SK-N-SH (cell line): ENCODE data around the gene TMEM232. TPM values are rescaled to one million over a fixed set of nuclear protein-coding genes. Genes with fewer than 3 reads are reported as not detected.
A peak's percentile ranks its signal among the peaks of the same experiment; 100 is the strongest.

Source experiments
- CTCF ChIA-PET: fragments of 300-600, 350-600 bp; formaldehyde crosslinking; extraction: SDS; loops from one replicate; lab custom pipeline; 2021; lab: Yijun Ruan, JAX
- POLR2A ChIA-PET: fragments of 350-600 bp; sonication (Branson Sonifier 250); formaldehyde crosslinking; extraction: SDS; loops from one replicate; lab custom pipeline; 2020; ENCODE audit warnings: antibody characterized with exemption, inconsistent platforms; lab: Yijun Ruan, JAX
- DNase-seq: peaks from one replicate; pipeline ENCODE4 v3.0.0; 2012
- H2AFZ ChIP-seq: fragments of 200-600 bp; sonication (generic); 2 replicates; pipeline ENCODE4 v1.8.1; 2016; ENCODE audit warnings: antibody characterized with exemption, mild to moderate bottlenecking, low read depth
- H3F3A ChIP-seq: fragments of 200-600 bp; sonication (generic); replicated peaks from 2 replicates; pipeline ENCODE3; 2016; ENCODE audit warnings: antibody characterized with exemption, mild to moderate bottlenecking; ENCODE audit not compliant: insufficient read depth
- H3K27ac ChIP-seq, 2 experiments: fragments of 200-500 bp in 1 of 2; fragments of 200-600 bp in 1 of 2; sonication (Bioruptor generic) in 1 of 2; sonication (generic), shearing (Covaris generic) in 1 of 2; 2 replicates each; pipeline versions ENCODE4 v1.5.1 to v1.6.1; 2014 to 2016; ENCODE audit warnings: low read depth in 2 of 2, inconsistent platforms in 1 of 2, low read length in 1 of 2, mild to moderate bottlenecking in 1 of 2, mixed read lengths in 1 of 2
- H3K27me3 ChIP-seq: fragments of 200-600 bp; sonication (generic), shearing (Covaris generic); 2 replicates; pipeline ENCODE4 v1.6.1; 2016; ENCODE audit warnings: mixed run types; ENCODE audit not compliant: insufficient read depth
- H3K36me3 ChIP-seq, 2 experiments: fragments of 200-500 bp in 1 of 2; fragments of 200-600 bp in 1 of 2; sonication (Bioruptor generic) in 1 of 2; sonication (generic) in 1 of 2; replicated peaks in 1 of 2; 2 replicates each; pipeline versions ENCODE3 to v1.5.1; 2014 to 2016; ENCODE audit warnings: low read length in 1 of 2, mild to moderate bottlenecking in 1 of 2; ENCODE audit not compliant: insufficient read depth in 2 of 2, control insufficient read depth in 1 of 2
- H3K4me1 ChIP-seq, 2 experiments: fragments of 200-500 bp in 1 of 2; fragments of 200-600 bp in 1 of 2; sonication (Bioruptor generic) in 1 of 2; sonication (generic), shearing (Covaris generic) in 1 of 2; 2 replicates each; pipeline versions ENCODE4 v1.5.1 to v1.6.1; 2014 to 2016; ENCODE audit warnings: low read depth in 1 of 2, low read length in 1 of 2, mixed run types in 1 of 2; ENCODE audit not compliant: insufficient read depth in 2 of 2, control insufficient read depth in 1 of 2
- H3K4me2 ChIP-seq: fragments of 200-600 bp; sonication (generic), shearing (Covaris generic); 2 replicates; pipeline ENCODE4 v1.6.1; 2017; ENCODE audit warnings: mixed run types
- H3K4me3 ChIP-seq, 2 experiments: fragments of 200-500 bp in 1 of 2; fragments of 200-600 bp in 1 of 2; sonication (Bioruptor generic) in 1 of 2; sonication (generic), shearing (Covaris generic) in 1 of 2; 2 replicates each; pipeline versions ENCODE4 v1.5.1 to v1.8.1; 2014 to 2016; ENCODE audit warnings: low read depth in 2 of 2, inconsistent platforms in 1 of 2, low read length in 1 of 2, mild to moderate bottlenecking in 1 of 2, mixed read lengths in 1 of 2, moderate library complexity in 1 of 2
- H3K79me2 ChIP-seq: fragments of 200-600 bp; sonication (generic); 2 replicates; pipeline ENCODE4 v1.8.1; 2017; ENCODE audit warnings: mild to moderate bottlenecking; ENCODE audit not compliant: insufficient read depth
- H3K9ac ChIP-seq: fragments of 200-600 bp; sonication (generic); 2 replicates; pipeline ENCODE4 v1.6.1; 2017; ENCODE audit warnings: mixed run types
- H3K9me2 ChIP-seq: fragments of 200-600 bp; sonication (generic); 2 replicates; pipeline ENCODE4 v1.6.1; 2017; ENCODE audit warnings: mixed run types
- H3K9me3 ChIP-seq: fragments of 200-600 bp; sonication (generic); 2 replicates; pipeline ENCODE4 v1.6.1; 2017; ENCODE audit warnings: mixed run types, mild to moderate bottlenecking, moderate library complexity
- H4K20me1 ChIP-seq: fragments of 200-600 bp; sonication (generic); 2 replicates; pipeline ENCODE4 v1.6.1; 2017; ENCODE audit warnings: mild to moderate bottlenecking, mixed run types; ENCODE audit not compliant: insufficient read depth
- EZH2phosphoT487 ChIP-seq: fragments of 200-600 bp; sonication (generic); IDR thresholded peaks from 2 replicates; pipeline ENCODE4 v1.6.1; 2017; ENCODE audit warnings: low read depth, mixed run types, mild to moderate bottlenecking, antibody characterized with exemption, moderate library complexity, borderline replicate concordance
- FOXJ3 ChIP-seq: sonication (generic); formaldehyde crosslinking; IDR thresholded peaks from 2 replicates; pipeline ENCODE4 v1.5.1; 2020; ENCODE audit warnings: mild to moderate bottlenecking, missing genetic modification reagents
- GABPA ChIP-seq: IDR thresholded peaks from 2 replicates; pipeline ENCODE4 v1.4.0; 2012; ENCODE audit warnings: low read depth, mild to moderate bottlenecking
- GATA2 ChIP-seq: sonication (generic); formaldehyde crosslinking; IDR thresholded peaks from 2 replicates; pipeline ENCODE4 v1.5.0; 2020; ENCODE audit warnings: mild to moderate bottlenecking, missing genetic modification reagents
- MEF2A ChIP-seq: IDR thresholded peaks from 2 replicates; pipeline ENCODE4 v1.4.0; 2012; ENCODE audit warnings: low read depth, borderline replicate concordance
- NFIC ChIP-seq: IDR thresholded peaks from 2 replicates; pipeline ENCODE4 v1.4.0; 2012; ENCODE audit warnings: borderline replicate concordance
- POLR2AphosphoS5 ChIP-seq: IDR thresholded peaks from 2 replicates; pipeline ENCODE4 v1.6.1; 2012; ENCODE audit warnings: low read depth, low read length
- RCOR1 ChIP-seq: fragments of 150-350 bp; IDR thresholded peaks from 2 replicates; pipeline ENCODE4 v1.6.1; 2017; ENCODE audit warnings: antibody characterized with exemption, low read length
- RFX5 ChIP-seq: IDR thresholded peaks from 2 replicates; pipeline ENCODE4 v1.6.1; 2012; ENCODE audit warnings: mild to moderate bottlenecking, improper control_type of control experiment, low read length
- SMC3 ChIP-seq: IDR thresholded peaks from 2 replicates; pipeline ENCODE4 v1.6.1; 2012; ENCODE audit warnings: low read depth, low read length, improper control_type of control experiment
- TAF1 ChIP-seq: IDR thresholded peaks from 2 replicates; pipeline ENCODE4 v1.6.1; 2012; ENCODE audit warnings: low read depth, mild to moderate bottlenecking, low read length, moderate library complexity, borderline replicate concordance
- TEAD4 ChIP-seq: IDR thresholded peaks from 2 replicates; pipeline ENCODE4 v1.4.0; 2012; ENCODE audit warnings: mild to moderate bottlenecking, borderline replicate concordance; ENCODE audit not compliant: insufficient read depth
- YY1 ChIP-seq: IDR thresholded peaks from 2 replicates; pipeline ENCODE4 v1.4.0; 2012; ENCODE audit warnings: low read depth, mild to moderate bottlenecking
- WGBS: methylation state at CpG from one replicate; pipeline ENCODE4 v1.1.6; 2017; ENCODE audit warnings: low lambda C conversion rate; 5-methylcytosine and 5-hydroxymethylcytosine counted together
- polyA plus RNA-seq, 3 experiments: library from polyadenylated mRNA; depleted of rRNA; stranded (reverse); fragments of >200 nt; gene quantifications; 2 replicates each; pipeline ENCODE4 v1.2.3, GENCODE V29; 2012
- TF ChIP-seq, protein P1 (sequence below): IDR thresholded peaks from 2 replicates; pipeline ENCODE4; 2012
- TF ChIP-seq, protein P2 (sequence below): IDR thresholded peaks from 2 replicates; pipeline ENCODE4 v1.4.0; 2012; ENCODE audit warnings: low read depth, borderline replicate concordance
- TF ChIP-seq, protein P3 (sequence below): IDR thresholded peaks from 2 replicates; pipeline ENCODE4 v1.4.0; 2012; ENCODE audit warnings: low read depth, borderline replicate concordance
- TF ChIP-seq, protein P4 (sequence below): fragments of 150-350 bp; IDR thresholded peaks from 2 replicates; pipeline ENCODE4 v1.6.1; 2017; ENCODE audit warnings: antibody characterized with exemption, low read length, low read depth, borderline replicate concordance
- TF ChIP-seq, protein P5 (sequence below): IDR thresholded peaks from 2 replicates; pipeline ENCODE4 v1.4.0; 2012; ENCODE audit warnings: low read depth
- TF ChIP-seq, protein P6 (sequence below): IDR thresholded peaks from 2 replicates; pipeline ENCODE4 v1.6.1; 2012; ENCODE audit warnings: mild to moderate bottlenecking, low read depth, low read length, moderate library complexity

Gene TMEM232
- polyA plus RNA-seq, 1 of the 3 experiments (the other 2 are of a cell fraction), result 0.66 TPM

DNA sequence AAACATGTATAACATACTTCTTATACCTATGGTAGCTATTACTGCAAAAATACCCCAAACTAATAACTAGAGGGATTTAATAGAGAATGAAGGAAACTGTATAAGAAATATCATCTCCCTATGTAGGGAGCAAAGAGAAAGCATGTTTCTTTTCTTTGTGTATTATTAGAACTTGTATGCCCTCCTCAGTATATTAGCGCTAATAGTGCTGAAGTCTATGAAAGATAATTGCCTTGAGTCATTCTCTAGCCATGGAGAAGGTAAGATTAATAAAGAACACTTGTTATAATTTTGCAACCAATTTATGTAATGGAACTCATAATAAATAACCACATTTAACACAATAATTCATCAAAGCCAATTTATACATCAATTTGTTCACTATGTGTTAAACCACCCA is 329.2 kb downstream of the TMEM232 start:
- H3K27me3 ChIP-seq, result no peaks in the 10 kb centered on the region
- H3K27ac ChIP-seq, result no peak overlapping the region
- no peak overlapping the region for H2AFZ ChIP-seq
- H3F3A ChIP-seq, result no peaks in the 10 kb centered on the region
- H3K4me1 ChIP-seq, result no peaks in the 10 kb centered on the region
- no peaks in the 10 kb centered on the region for H3K36me3 ChIP-seq
- POLR2A ChIA-PET, result no interaction called here
- H4K20me1 ChIP-seq, result no peaks in the 10 kb centered on the region
- H3K4me2 ChIP-seq, result no peak overlapping the region
- H3K79me2 ChIP-seq, result no peaks in the 10 kb centered on the region
- no peaks in the 10 kb centered on the region for H3K9me2 ChIP-seq
- H3K9ac ChIP-seq, result no peak overlapping the region
- no peak overlapping the region for H3K4me3 ChIP-seq
- CTCF ChIA-PET, result no interaction called here
- H3K9me3 ChIP-seq, result no peaks in the 10 kb centered on the region
- WGBS, result 74% methylated on average over 1 of the region's 1 CpG
- no peak for DNase-seq
- TF ChIP-seq FOXJ3 (CRISPR knock-in tag) (no peak), YY1 (no peak), EZH2phosphoT487 (no peak)
- TF ChIP-seq, protein P1, sequence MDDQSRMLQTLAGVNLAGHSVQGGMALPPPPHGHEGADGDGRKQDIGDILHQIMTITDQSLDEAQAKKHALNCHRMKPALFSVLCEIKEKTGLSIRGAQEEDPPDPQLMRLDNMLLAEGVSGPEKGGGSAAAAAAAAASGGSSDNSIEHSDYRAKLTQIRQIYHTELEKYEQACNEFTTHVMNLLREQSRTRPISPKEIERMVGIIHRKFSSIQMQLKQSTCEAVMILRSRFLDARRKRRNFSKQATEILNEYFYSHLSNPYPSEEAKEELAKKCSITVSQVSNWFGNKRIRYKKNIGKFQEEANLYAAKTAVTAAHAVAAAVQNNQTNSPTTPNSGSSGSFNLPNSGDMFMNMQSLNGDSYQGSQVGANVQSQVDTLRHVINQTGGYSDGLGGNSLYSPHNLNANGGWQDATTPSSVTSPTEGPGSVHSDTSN, result no peak

DNA sequence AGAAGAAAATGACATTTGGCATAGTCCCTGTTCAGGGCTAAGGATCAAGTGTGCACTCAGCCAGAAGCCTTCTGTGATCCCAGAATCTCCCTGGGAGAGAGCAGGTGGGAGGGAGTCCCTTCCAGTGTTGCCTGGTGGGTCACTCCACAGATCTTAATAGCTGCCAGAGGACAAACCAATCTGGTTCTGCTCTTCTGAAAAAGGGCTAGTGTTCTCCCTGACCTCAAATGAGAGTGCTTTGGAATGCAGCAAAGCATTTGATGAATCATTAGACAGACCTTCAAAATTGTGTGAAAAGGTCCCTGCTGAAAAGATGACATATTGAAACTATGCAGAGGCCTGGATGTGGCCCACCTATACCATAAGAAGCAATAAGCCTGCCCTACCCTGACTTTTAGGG is 339.7 kb downstream of the TMEM232 start:
- Histone ChIP-seq H4K20me1 (no peaks in the 10 kb centered on the region), H3K27me3 (no peaks in the 10 kb centered on the region), H3K9me2 (no peaks in the 10 kb centered on the region), H3K9ac (no peak overlapping the region), H2AFZ (peak overlapping the region; percentile 59; the same call in 1 of the 2 replicates), H3K4me1 (peaks cover 0 to 8% of the 10 kb centered on the region in 2 experiments; a peak in 3 of 4 replicates), H3K4me3 (no peak overlapping the region), H3K27ac (peak overlapping the region; percentile 49 to 60; a peak in 3 of 4 replicates), H3K36me3 (no peaks in the 10 kb centered on the region), H3F3A (peaks cover 4% of the 10 kb centered on the region), H3K9me3 (no peaks in the 10 kb centered on the region), H3K4me2 (peak overlapping the region; percentile 29; the same call in 1 of the 2 replicates), H3K79me2 (no peaks in the 10 kb centered on the region)
- no peak for DNase-seq
- ChIA-PET CTCF (interaction anchor here (1.0 kb wide), 1 partner anchor 19 kb away, joined by 3 read pairs; no protein-coding TSS in a partner anchor), POLR2A (no interaction called here)
- TF ChIP-seq FOXJ3 (CRISPR knock-in tag) (no peak), SMC3 (no peak), TAF1 (no peak), NFIC (peak; percentile 25; the same call in 1 of the 2 replicates), GABPA (no peak), RFX5 (no peak), POLR2AphosphoS5 (peak; percentile 16; the same call in 1 of the 2 replicates), GATA2 (CRISPR knock-in tag) (no peak), MEF2A (no peak), RCOR1 (no peak), TEAD4 (peak; percentile 84; the same call in 1 of the 2 replicates)
- TF ChIP-seq, protein P2, sequence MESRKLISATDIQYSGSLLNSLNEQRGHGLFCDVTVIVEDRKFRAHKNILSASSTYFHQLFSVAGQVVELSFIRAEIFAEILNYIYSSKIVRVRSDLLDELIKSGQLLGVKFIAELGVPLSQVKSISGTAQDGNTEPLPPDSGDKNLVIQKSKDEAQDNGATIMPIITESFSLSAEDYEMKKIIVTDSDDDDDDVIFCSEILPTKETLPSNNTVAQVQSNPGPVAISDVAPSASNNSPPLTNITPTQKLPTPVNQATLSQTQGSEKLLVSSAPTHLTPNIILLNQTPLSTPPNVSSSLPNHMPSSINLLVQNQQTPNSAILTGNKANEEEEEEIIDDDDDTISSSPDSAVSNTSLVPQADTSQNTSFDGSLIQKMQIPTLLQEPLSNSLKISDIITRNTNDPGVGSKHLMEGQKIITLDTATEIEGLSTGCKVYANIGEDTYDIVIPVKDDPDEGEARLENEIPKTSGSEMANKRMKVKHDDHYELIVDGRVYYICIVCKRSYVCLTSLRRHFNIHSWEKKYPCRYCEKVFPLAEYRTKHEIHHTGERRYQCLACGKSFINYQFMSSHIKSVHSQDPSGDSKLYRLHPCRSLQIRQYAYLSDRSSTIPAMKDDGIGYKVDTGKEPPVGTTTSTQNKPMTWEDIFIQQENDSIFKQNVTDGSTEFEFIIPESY, result no peak
- TF ChIP-seq, protein P3, sequence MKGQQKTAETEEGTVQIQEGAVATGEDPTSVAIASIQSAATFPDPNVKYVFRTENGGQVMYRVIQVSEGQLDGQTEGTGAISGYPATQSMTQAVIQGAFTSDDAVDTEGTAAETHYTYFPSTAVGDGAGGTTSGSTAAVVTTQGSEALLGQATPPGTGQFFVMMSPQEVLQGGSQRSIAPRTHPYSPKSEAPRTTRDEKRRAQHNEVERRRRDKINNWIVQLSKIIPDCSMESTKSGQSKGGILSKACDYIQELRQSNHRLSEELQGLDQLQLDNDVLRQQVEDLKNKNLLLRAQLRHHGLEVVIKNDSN, result no peak
- TF ChIP-seq, protein P4, sequence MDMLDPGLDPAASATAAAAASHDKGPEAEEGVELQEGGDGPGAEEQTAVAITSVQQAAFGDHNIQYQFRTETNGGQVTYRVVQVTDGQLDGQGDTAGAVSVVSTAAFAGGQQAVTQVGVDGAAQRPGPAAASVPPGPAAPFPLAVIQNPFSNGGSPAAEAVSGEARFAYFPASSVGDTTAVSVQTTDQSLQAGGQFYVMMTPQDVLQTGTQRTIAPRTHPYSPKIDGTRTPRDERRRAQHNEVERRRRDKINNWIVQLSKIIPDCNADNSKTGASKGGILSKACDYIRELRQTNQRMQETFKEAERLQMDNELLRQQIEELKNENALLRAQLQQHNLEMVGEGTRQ, result no peak
- TF ChIP-seq, protein P5, sequence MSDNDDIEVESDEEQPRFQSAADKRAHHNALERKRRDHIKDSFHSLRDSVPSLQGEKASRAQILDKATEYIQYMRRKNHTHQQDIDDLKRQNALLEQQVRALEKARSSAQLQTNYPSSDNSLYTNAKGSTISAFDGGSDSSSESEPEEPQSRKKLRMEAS, result peak; percentile 36; the same call in 1 of the 2 replicates
- TF ChIP-seq, protein P6, sequence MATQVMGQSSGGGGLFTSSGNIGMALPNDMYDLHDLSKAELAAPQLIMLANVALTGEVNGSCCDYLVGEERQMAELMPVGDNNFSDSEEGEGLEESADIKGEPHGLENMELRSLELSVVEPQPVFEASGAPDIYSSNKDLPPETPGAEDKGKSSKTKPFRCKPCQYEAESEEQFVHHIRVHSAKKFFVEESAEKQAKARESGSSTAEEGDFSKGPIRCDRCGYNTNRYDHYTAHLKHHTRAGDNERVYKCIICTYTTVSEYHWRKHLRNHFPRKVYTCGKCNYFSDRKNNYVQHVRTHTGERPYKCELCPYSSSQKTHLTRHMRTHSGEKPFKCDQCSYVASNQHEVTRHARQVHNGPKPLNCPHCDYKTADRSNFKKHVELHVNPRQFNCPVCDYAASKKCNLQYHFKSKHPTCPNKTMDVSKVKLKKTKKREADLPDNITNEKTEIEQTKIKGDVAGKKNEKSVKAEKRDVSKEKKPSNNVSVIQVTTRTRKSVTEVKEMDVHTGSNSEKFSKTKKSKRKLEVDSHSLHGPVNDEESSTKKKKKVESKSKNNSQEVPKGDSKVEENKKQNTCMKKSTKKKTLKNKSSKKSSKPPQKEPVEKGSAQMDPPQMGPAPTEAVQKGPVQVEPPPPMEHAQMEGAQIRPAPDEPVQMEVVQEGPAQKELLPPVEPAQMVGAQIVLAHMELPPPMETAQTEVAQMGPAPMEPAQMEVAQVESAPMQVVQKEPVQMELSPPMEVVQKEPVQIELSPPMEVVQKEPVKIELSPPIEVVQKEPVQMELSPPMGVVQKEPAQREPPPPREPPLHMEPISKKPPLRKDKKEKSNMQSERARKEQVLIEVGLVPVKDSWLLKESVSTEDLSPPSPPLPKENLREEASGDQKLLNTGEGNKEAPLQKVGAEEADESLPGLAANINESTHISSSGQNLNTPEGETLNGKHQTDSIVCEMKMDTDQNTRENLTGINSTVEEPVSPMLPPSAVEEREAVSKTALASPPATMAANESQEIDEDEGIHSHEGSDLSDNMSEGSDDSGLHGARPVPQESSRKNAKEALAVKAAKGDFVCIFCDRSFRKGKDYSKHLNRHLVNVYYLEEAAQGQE, result no peak
